HG03457 (cell line): ENCODE results near the gene C1QTNF8.
"Not testable (repeated sequence)": the region's sequence is repeated elsewhere in the genome, so short reads cannot be mapped to it uniquely, and the experiment has no call there.

Source experiments
- ATAC-seq: cut with Tn5 transposase; IDR thresholded peaks from one replicate; pipeline ENCODE4 v1.9.1; 2021; ENCODE audit warnings: moderate number of reproducible peaks; ENCODE audit not compliant: unreplicated experiment

Gene C1QTNF8

DNA sequence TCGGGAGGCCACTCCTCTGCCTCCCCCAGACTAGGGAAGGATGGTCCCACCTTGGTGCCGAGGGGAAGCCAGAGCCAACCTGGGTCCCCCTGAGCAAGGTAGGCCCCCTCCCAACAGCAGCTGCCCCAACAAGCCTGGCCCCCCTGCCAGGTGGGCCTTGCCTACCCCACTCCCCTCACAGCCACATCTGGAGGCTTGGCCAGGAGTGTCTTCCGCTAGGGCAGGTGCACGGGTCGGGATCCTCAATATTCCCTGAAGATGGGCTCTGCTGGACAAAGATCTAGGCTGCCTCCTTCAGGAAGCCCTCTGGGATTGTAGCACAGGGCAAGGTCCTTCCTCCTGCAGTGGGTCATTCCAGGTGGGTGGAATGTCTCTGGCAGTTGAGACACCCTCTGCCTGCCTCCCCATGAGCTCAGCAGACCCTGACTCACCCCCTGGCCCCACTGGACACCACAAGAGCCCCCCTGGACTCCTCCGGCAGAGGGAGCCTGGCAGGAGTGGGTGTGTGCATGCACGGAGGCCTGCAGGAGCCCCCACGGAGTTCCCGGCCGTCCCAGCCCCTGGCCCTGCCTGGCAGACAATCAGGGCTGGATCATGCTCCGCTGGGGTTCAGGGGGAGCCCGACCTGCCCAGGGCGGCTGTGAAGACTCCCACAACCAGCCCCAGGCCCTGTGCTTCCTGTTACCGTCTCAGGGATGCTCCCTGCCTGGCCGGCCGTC is 435 bp downstream of the C1QTNF8 start:
- no peak for ATAC-seq

DNA sequence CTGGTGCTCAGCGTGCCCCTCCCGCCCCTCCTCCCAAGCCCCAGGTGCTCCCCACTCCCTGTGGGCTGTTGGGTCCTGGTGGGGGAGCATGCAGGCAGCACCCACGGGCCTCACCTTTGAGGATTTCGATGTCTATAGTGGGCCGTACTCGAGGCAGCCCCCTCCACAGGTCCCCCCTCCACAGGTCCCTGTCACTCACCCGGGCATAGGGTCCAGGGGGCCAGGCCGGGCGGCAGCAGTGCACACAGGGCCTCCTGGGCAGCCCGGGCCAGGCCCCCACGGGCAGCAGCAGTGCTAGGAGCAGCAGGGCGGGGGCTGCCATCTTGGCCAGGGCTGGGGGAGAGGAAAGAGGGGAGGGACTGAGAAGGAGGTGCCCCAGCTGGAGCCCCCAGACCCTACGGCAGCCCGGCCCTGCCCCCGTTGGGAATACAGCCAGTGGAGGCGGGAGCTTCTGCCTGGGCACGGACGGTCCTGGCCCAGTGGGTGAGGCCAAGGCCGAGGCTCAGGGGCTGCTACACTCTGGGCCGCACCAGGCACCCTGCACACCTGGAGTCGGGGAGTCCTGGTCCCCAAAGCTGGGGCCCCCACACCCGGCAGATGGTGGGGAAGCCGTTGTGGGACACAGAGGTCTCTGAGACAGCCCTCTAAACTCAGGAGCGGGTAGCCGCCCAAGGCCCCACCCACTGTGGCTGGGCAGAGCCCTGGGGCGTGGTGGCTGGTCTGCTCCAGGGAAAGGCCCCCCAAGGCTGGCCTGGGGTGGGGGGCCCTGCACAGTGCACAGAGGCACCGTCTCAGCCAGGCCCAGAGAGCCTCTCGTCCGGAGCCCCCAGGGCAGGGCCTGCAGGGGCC is 1.2 kb downstream of the C1QTNF8 start:
- no peak for ATAC-seq

DNA sequence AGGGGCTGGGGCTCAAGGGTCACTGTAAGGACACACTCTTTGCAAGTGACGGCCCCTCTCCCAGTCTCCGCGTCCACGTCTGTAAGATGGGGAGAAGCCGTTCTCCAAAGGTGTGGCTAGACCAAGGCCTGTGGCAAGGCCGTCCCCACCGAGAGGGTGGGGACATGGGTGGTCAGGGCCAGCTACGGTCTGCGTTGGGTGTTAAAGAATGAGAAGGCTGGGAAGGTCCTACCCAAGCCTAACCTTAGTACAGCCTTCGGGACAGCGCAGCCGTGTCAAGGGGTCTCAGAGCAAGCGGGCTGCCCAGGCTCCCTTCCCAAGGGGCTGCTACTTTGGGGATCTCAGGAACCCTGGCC is 1.9 kb downstream of the C1QTNF8 start:
- ATAC-seq, result no peak

DNA sequence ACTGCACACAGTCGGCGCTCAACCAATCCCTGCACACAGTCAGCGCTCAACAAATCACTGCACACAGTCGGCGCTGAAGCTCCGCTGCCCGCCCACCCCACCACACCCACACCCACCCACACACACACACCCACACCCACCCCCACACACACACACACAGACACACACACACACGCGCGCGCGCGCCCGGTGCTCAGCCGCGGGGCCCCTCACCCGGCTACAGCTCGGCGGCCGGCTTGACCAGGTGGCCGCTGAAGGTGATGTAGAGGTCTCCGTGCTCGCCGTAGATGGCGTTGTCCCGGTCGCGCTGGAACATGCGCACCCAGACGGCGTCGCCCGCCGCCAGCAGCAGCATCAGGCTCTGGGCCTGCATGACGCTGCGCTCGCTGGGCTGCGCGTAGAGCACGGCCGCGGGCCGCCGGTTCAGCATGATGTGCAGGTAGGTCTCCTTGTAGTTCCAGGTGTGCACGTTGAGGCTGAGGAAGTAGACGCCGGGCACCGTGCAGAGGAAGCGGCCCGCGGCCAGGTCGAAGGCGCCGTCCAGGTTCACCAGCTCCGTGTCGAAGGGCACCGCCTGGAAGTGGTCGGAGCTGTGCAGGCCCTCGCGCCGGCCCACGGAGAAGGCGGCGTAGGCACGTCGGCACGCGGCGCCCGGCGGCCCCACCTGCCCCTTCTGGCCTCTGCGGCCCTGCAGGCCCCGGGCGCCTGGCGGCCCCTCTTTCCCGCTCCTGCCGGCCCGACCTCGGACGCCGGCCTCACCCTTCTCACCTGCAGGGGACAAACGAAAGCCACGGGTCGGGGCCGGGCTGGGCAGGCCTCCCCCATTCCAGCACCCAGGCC is 2.5 kb downstream of the C1QTNF8 start:
- ATAC-seq, result no peak

DNA sequence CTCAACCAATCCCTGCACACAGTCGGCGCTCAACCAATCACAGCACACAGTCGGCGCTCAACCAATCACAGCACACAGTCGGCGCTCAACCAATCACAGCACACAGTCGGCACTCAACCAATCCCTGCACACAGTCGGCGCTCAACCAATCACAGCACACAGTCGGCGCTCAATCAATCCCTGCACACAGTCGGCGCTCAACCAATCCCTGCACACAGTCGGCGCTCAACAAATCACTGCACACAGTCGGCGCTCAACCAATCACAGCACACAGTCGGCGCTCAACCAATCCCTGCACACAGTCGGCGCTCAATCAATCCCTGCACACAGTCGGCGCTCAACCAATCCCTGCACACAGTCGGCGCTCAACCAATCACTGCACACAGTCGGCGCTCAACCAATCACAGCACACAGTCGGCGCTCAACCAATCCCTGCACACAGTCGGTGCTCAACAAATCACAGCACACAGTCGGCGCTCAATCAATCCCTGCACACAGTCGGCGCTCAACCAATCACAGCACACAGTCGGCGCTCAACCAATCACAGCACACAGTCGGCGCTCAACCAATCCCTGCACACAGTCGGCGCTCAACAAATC is 3.3 kb downstream of the C1QTNF8 start:
- ATAC-seq, result not testable (repeated sequence)

DNA sequence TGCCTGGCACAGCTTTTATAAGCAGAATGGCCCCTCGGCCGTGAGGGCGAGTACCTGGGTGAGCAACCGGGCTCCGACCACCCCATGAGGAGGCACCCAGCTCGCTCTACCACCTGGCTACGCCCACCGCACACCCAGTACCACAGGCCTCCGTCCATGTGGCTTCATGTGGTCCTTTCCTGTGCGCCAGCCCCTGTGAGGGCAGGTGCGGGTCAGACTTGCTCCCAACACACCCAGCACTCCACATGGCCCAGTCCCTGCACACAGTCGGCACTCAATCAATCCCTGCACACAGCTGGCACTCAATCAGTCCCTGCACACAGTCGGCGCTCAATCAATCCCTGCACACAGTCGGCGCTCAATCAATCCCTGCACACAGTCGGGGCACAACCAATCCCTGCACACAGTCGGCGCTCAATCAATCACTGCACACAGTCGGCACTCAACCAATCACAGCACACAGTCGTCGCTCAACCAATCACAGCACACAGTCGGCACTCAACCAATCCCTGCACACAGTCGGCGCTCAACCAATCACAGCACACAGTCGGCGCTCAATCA is 4.0 kb downstream of the C1QTNF8 start:
- ATAC-seq, result no peak

DNA sequence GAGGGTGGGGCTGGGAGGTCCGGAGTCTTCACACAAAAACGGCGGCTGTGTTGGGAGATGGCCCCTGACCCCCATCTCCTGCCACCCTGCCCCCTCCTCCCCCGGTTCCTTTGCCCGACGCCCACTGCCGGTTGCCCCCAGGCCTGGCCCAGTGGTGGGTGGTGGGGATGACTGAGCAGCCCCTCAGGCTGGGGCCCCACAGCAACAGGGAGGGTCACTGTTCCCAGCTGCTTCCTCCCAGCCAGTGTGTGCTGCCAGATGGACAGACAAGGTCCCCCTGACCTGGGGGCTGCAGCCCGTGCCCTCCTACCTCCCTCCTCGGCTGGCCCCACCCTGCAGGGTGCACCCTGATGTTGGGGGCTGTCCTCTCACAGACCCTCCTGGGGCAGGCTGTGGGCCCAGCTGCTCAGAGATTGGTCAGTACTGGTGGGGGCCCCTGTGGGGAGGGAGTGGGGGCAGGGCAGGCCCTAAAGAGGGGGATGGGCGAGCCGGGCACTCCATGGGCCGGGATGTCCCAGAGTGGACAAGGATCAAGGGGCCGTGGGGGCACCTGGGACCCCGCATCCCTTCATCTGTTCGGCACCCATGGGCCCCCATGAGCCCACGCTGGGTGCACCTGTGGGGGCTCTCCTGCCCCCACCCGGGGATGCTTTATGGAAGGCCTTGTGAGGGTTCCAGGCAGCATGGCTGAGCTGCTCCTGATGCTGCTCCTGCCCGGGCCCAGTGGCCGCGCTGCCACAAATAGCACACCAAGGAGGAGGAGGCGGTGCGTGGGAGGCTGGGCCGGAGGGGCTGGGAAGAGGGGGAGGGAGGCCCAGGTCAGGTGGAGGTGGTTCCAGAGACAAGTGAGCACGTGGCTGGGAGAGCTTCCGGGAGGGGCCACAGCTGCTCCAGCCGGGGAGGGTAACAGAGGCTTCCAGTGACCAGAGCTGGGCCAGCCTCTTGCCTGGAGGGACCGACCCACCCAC is 5.1 kb downstream of the C1QTNF8 start:
- no peak for ATAC-seq

DNA sequence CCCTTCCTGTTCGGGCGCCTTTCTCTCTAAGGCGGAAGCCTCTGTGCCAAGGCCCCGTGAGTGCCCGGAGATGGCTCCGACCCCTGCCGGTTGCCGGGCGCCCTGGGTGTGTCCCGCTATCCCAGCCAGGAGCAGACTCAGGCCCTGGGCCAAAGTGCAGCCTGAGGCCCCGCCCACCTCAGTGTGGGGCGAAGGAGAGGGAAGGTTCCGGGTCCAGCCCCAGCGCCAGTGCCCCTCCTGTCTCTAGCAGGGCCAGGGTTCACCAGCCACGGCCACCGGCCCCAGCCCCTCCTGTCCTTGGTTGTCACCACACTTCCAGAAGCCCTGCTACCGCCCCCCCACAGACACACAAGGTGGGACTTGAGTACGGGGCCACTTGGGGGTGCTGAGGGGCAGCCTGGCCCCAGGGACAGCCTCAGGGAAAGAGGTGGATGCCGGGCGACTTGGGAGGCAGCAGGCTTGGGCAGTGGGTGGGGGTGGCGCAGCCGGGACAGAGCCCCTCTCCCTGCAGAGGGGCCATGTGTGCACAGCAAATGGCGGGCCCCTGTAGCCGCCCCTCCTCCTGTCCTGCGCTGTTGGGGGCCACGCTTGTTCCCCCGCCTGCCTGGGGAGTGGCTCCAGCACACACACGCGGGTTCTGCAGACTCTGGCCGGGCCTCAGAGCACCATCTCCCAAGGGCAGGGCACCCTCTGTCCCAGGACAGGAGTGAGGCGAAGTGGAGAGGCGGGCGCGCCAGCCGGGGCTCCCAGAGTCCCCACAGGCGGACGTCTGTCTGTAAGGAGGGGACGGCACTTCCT is 6.0 kb downstream of the C1QTNF8 start:
- no peak for ATAC-seq

DNA sequence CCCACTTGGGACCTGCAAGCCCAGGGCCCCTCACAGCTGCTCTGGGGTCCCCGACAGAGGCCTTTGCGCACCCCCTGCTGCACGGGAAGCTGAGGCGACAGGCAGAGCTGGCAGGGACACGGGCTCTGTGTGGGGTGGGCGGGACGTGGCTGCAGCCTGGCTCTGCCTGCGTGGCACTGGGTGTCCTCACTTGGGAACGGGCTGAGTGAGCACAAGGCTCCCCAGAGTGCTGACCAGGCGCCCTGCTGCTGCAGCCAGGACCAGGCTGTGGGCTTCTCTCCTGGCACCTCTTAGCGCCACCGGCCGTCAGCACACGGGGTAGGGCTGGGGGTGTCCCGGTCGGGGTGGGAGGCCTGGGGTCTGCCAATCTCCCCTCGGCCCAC is 6.6 kb downstream of the C1QTNF8 start:
- ATAC-seq, result no peak

DNA sequence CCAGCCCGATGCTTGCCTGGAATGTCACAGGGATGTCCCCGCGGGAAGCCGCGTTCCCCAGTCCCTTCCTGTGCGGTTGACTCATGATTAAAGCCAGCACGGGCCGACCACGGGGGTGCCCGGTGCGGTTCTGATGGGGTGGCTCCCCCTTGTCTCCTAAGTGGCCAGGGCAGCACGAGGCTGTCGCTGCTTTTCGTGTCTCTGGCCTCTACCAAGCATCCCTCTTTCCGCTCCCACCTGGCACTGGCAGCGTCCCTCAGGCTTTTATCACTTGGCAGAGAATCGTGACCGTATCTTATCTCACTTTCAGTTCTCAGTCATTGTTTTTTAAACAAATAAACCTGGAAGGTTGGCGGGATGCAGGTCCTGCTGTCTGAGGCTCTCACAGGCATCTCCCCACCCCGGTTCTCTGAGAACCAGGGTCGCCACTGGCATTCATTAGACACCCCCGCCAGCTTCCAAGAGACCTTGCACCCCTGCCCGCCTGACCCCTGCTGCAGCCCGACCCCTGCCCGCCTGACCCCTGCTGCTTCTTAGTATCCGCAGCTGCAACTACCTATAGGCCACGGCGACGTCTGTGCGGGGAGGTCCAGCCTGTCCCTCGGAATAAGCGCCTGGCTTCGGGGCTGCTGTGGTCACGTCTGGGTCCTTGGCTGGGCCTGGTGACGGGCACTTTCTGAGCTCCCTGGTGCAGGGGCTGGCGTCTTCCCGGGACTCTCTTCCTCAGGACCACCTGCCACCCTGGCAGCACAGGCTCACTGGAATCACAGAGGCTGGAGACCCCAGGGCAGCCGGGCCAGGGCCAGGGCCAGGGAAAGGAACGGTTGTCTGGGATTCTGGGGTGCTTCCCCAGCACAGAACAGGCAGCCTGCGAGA is 7.5 kb downstream of the C1QTNF8 start:
- ATAC-seq, result no peak

DNA sequence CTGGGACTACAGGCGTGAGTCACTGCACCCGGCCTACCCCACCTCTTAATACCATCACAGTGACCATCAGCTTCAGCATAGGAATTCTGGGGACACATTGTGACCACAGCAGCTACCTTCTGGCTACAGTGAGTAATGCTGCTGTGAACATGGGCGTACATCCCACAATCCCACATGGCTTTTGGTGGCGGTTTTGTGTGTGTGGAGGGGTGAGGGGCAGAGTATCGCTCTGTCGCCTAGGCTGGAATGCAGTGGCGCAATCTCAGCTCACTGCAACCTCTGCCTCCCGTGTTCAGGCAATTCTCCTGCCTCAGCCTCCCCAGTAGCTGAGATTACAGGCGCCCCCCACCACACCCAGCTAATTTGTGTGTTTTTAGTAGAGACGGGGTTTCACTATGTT is 9.6 kb downstream of the C1QTNF8 start:
- ATAC-seq, result not testable (repeated sequence)

DNA sequence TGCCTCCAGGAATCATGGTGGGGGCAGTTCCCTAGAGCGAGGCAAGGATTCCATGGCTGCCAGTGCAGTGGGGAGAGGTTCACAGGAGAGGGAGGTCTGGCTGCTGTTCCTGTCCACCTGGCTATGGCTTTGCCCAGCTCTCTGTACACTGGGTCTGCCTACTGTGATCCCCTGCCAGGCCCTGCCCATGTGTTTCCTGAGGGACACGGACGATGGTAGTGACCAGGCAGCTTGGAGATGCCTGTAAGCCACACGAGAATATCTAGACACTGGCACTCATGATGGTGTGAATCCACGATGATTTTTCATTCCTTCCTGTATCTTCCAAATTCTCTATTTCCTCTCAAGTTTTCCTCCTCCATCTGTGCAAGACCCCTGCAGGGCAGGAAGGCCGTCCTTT is 11.1 kb downstream of the C1QTNF8 start:
- ATAC-seq, result no peak

DNA sequence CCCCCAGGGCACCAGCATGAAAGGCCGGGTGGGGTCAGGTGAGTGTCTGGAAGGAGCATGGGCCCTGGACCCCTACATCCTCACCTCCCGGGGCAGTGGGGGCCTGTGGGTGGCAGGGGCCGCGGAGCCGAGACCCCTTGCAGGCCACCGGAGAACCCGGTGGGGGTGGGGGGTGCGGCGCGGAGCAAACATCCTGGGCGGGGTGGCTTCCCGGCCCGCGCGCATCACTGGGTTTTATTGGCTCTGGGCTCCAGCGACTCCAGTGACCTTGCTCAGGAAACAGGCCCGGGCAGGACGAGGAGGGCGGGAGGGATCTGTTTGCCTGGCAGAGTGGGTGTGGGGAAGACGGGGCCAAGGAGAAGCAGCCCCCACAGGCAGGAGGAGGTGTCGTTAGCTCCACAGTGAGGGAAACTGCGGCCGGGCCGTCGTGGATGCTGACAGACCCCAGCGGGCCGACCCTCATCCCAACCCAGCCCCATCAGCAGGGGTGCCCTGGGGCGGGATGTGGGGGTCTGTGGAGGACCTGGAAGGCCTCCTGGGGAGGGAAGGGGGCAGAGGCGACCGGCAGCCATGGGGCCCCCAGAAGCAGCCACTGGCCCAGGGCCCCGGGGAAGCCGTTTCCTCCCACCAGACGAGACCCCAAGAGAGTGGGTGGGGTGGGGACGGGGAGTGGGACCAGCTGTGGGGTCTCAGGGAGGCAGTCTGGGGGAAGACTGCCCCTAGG is 12.9 kb downstream of the C1QTNF8 start:
- ATAC-seq, result no peak

DNA sequence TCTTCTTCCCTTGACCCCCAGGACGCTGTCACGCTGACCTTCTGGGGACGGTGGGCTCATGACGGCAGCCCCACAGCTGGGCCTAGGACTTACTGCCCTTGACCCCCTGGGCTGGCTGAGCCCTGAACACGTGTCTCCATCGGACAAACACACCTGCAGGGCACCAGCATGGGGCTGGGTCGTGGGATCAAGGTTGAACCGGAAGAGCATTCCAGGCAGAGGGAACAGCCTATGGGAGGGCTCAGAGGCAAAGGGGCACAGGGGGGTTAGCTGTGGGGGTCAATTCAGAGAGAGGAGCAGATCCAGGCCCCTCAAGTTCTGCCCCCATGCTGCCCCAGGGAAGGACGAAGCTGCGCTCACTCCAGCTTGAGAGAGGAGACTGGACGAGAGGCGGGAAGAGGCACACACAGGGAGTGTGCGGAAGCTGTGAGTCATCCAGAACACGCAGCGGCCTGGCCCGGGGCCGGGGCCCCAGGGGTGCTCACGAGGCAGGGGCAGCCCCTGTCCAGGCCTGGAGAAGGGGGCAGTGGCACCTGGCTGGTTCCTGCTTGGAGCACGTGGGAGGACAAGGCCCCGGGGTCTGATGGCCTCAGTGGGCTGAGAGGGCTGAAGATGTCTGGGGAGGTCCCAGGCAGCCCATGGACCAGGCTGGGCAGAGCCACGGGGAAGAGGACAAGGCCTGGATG is 13.6 kb downstream of the C1QTNF8 start:
- no peak for ATAC-seq

DNA sequence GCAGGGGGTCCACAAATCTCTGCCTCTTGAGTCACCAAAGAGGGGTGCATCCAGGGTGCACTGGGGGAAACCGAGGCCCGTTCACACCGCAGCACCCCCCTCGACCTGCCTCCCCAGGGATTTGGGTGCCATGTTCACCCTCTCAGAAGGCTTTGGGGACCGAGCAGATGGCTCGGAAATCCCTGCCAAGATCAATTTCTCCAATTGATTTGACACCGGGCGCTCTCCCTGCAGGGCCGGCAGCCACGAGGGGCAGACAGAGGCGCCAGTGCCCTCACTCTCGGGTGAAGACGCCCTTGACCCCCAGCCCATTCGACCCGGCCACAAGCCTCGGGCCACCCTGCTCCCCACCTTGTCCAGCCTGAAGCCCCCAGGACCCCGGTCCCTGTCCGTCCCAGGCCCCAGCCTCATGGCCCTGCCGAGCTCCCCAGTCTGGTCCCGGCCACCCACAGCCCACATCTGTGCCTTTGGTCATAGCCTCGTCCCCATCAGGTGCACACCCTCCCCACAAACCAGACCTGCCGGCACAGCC is 14.2 kb downstream of the C1QTNF8 start:
- no peak for ATAC-seq
